Measurements from ENCODE around the gene PSMC5.
"Not testable (repeated sequence)": the region's sequence is repeated elsewhere in the genome, so short reads cannot be mapped to it uniquely, and the experiment has no call there.

DNA sequence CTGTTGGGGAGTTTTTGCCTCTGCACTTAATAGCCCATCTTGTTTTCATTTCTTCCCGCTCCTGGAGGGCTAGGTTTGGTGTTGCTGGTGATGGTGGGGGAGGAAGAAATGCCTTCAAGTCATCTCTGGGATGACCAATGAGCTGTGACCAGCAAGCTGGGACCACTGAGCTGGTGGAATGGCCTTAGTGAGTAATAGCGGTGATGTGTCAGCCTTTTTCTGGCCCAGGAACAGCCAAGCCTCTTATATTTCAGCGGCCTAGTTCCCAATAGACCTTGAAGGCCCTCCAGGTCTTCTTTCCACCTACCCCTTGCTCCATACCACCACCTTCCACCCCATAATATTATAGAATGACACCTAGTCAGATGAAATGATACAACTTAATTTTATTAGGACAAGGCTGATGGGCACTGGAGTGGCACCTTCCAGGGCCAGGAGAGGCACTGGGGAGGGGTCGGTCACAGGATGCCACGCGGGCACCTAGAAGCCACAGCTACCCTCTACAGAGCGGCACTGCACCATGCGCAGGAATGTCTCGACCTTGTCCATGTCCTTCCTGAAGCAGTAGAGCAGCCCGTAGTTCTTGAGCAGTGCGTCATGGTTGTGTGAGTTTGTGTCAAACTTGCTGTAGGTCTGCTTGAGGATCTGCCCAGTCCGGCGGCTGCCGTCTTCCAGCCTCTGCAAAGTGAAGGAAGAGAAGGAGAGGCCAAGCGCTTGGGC, 44.6 kb downstream of the PSMC5 start:
- not testable (repeated sequence) for TF ChIP-seq TAF1 (IDR thresholded peaks at IDR 0.05; ENCODE audit: low read depth); CTCF (IDR thresholded peaks at IDR 0.05; ENCODE audit: poor library complexity, severe bottlenecking); POLR2AphosphoS5 (IDR thresholded peaks at IDR 0.05)
